ENCODE data around the gene U2SURP. TPM values are rescaled to one million over a fixed set of nuclear protein-coding genes. Genes with fewer than 3 reads are reported as not detected.

U2SURP gene
- total RNA-seq = 146 and 165 TPM in 2 replicates

DNA sequence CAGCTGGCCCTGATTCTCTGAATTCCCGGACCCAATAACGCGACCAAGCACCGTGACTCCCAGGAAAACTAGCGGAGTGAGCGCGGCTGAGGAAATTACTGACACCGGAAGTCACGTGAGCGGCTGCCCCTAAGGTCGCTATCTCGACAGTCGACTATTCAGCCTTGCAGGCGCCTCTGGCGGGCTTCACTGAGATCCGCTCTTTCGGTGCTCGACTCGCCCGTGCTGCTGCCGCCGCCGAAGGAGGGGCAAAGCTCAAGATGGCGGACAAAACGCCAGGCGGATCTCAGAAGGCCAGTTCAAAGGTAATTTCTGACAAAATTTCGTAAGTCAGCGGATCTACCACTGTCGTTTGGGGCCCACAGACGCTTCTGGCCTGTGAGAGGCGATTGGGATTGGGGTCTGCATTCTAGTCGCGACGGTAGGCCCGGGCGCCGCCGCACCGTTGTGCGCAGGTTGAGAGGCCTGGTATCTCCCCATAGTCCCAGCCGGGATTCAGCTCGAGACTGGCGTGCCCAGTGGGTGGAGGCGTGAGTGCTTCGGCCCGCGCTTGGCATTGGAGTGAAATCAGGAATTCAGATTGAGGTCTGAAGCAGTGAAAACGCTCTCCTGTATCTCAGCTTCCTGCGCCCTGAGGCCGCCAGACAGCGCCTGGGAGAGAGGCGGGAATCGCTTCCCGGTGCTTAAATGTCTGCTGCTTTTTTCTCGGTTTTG lies at the start of gene U2SURP:
U2SURP (plus strand) TSS at position 202 of the 714 bp plus-strand sequence; CDS start at position 261, 59 bp downstream.

GRCh38 chr3:142963516-142964448 lies 37.6 kb upstream of the U2SURP start, which contains the start of gene PAQR9:
Gene PAQR9, minus strand, starts transcription at chr3:142963674. Its CDS starts 338 bp downstream, at chr3:142963336.

Small RNA genes lying within 50 kb of the gene (small RNA-seq; reads per million reads assigned to genes)
- gene AC021074.2 = not detected

Other genes with a start within 250 kb of the U2SURP start
- 1.3 and 2.5 TPM in 2 replicates for gene PCOLCE2, start 112.5 kb upstream of the U2SURP start, total RNA-seq
- not detected in 2 replicates for gene PAQR9, start 37.9 kb upstream of the U2SURP start, total RNA-seq
- 7.8 and 9.5 TPM in 2 replicates for gene CHST2, start 118.2 kb downstream of the U2SURP start, total RNA-seq